HPDE6-E6E7 (cell line): ENCODE measurements around the gene SECISBP2L.

ENCODE experiments used
- DNase-seq: peaks from one replicate; pipeline ENCODE4 v3.0.0; 2011; ENCODE audit warnings: missing footprints; ENCODE audit errors: extremely low spot score

The SECISBP2L gene

GRCh38 chr15:48963524-48964113 lies 82.6 kb downstream of the SECISBP2L start, which contains the start of gene SHC4:
TSS of gene SHC4 (minus strand) at chr15:48963919. CDS start at chr15:48963015, 904 bp downstream.
- DNase-seq = peak; percentile 62

GRCh38 chr15:48962662-48963523 lies 83.4 kb downstream of the SECISBP2L start:
- no peak for DNase-seq

GRCh38 chr15:48955967-48956366 lies 90.3 kb downstream of the SECISBP2L start:
- no peak for DNase-seq

GRCh38 chr15:48955370-48955769 lies 90.9 kb downstream of the SECISBP2L start:
- DNase-seq = no peak

- DNase-seq = no peak
Measured at GRCh38 chr15:48954538-48954937, 91.7 kb downstream of the SECISBP2L start.

- DNase-seq = no peak
Measured at GRCh38 chr15:48946840-48947187, 99.4 kb downstream of the SECISBP2L start.

- peak; percentile 37 for DNase-seq
Measured at GRCh38 chr15:48946074-48946839, 100.0 kb downstream of the SECISBP2L start.

- no peak for DNase-seq
Measured at GRCh38 chr15:48945386-48945785, 100.9 kb downstream of the SECISBP2L start.

GRCh38 chr15:48941904-48942303 lies 104.3 kb downstream of the SECISBP2L start:
- no peak for DNase-seq

- DNase-seq = peak; percentile 56
Measured at GRCh38 chr15:48940508-48940907, 105.7 kb downstream of the SECISBP2L start.

GRCh38 chr15:48939648-48940047 lies 106.6 kb downstream of the SECISBP2L start:
- peak; percentile 73 for DNase-seq
